NCI-H774 (cell line): ENCODE data around the gene CWH43.
"Not testable (repeated sequence)": the region's sequence is repeated elsewhere in the genome, so short reads cannot be mapped to it uniquely, and the experiment has no call there.

Experiments
- DNase-seq: peaks from one replicate; lab custom pipeline; 2025; lab: John Stamatoyannopoulos, UW

CWH43 gene

DNA sequence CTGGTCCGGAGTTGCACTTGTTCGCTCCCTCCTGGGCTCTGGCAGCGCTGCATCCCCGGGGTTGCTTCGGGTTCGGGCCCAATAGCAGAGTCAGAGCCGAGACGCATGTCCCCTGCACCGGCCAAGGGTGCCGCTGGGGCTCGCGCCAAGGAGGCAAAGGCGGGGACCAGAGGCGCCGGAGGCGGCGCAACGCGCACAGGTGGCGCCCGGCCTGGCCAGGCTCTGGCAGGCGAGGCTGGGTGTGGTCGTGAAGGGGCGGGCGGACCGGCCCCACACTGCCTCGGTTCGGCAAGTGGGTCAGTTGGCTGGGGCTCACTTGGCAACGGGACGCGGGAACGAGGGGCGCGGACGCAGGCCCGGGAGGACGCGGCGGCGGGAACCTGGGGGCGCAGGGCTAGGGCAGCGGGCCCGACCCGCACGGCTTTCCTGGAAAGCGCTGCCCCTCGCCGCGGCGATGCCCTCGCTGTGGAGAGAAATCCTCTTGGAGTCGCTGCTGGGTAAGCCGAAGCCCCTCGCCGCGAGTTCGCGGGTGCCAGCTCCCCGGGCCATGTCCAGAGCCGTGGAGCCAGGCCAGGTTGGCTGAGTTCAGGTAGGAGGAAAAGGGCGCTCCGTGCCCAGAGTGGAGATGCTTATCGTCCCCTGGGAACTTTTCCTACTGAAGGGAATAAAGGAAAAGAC, at the start of gene CWH43:
Gene CWH43 (plus strand): TSS at position 300 of the 678 bp plus-strand sequence. CDS start 155 bp downstream, at position 455.
- DNase-seq, result no peak

DNA sequence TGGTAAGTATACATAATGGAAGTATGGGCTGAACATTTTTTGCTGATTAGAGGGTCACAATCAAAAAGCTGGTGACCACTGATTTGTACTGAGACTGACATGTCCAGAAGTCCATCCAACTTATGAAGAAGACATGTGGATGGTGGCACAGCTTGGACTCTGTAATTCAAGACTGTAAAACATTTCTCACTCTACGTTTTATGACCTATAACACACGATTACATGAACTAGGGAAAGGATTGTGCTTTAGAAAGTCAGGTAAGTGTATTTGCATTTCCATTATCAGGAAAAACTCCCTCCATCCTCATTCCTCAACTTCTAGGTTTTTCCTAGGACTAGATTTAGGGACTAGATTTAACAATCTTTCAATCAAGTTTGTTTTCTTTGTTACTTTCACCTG, 49.0 kb upstream of the CWH43 start:
- DNase-seq, result no peak

GRCh38 chr4:48938831-48939230, 47.2 kb upstream of the CWH43 start:
- no peak for DNase-seq

DNA sequence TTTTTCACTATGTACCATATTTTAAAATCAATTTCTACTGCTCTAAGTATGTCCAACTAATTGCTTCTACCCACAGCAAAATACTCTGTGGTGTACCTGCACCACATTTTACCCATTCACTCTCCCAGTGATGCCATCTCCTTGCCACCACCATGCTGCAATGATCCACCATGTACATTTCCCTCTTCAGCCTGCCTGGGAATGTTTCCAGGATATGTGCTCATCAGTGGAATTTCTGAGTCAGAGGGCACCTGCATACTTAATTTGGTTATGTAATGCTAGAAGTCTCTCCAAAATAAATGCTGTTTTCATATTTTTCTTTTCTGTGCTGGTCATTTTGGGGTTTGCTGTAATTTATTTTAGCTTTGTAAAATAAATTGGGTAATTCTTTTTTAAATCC, 46.3 kb upstream of the CWH43 start:
- DNase-seq, result no peak

- no peak for DNase-seq
Observed at GRCh38 chr4:48943387-48943786, 42.7 kb upstream of the CWH43 start.

- DNase-seq, result no peak
Observed at GRCh38 chr4:48944252-48944651, 41.8 kb upstream of the CWH43 start.

DNA sequence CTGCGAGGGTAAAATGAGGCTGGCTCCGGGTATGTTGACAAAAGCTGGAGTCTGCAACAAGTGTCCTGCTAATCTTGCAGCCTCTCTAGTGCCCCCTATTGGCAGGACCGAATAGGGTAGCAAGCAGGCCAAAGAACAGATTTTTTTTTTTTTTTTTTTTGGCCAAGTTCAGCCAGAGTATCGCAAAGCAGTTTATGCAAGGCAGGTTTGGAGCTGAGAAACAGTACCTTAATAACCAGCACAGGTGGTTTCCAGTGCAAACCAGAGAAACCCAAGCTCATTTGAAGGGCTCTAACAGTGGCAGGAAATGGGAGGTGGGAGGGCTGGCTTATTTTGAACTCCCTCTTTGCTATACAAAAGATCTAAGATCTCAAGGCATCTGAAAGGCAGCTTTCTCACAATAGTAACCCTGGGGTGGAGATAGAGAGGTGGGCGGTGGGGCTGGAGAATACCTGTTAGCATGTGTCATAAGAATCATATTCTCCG, 41.3 kb upstream of the CWH43 start:
- no peak for DNase-seq

- DNase-seq, result no peak
Observed at GRCh38 chr4:48945981-48946380, 40.1 kb upstream of the CWH43 start.

DNA sequence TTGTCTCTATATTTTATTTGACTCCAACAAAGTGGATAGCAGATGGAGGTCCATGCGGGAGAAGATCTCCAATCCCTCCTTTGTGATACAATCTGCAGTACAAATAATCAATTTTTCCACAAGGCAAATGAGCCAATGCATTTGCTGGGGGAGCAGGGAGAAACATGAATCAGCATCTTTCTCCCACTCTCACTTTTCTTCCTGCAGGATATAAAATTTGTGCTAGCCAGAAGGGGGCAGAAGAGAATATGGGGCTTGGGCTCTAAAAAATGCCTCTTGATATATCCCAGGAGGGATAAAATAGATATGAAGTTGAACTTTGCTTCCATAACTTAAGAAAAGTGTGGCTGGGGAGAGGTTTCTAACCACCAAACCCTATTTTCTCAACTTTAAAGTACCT, 38.3 kb upstream of the CWH43 start:
- no peak for DNase-seq

DNA sequence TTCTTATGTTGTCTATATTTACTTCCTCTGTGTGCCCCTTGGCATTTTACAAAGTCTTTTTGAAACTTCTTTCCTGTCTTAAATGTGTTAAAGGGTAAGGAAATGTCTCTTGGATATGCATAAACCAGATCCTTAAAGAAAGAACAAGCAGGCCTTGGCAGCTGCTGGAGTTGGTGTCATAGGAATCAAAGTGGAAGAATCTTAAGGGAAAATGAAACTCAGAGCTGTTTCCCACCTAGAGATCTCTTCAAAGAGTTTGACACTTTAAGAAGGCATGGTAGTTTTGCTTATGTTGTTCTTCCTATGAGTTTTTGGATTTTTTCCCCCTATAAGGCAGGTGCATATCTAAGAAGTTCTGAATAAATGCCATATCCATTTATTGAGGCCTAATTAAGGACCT, 37.0 kb upstream of the CWH43 start:
- no peak for DNase-seq

DNA sequence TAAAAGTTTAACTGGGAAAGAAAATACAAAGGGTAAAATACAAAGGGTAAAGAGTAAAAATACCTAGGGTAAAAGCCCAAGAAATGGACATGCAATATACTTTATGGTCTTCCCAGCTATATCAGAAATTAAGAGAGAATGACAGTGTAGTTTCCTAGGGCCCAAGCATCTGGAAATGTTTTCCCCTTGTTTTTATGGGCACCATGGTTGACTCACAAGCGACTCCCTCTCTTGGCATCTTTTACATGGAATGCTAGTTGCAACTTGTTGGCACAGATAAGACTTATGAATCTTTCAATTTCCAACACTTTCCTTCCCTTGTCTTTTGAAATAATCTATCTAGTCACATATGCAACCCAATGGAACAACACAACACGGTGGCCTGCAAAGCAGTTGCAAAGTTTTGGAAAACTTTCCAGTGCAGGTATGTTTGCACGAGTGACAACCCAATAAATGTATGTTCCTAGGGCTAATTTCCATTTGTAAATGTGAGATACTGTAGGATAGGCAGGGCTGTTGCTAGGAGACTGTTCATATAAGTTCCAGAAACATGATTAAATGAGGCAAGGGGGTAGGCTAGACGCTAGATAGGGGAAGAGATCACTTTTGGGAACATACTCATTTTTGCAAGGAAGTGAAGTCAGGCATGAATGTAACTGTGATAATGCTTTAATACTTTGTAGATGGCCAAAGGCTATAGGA, 36.4 kb upstream of the CWH43 start:
- no peak for DNase-seq

DNA sequence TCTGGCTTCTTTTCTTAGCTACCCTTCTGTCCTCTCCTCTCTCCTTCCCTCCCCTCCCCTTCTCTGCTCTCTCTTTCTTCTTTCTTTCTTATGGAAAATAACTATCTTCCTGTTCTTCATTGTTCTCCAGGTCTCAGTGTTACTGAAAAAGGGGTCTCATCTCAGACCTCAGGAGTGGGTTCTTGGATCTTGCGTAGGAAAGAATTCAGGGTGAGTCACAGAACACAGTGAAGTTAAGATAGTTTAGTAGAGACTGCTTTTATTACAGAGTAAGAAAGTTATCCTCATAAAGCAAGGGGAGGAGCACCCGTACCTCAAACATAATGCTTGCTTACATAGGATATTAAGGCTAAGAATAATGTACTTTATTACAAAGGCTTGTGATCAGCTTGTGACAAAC, 31.8 kb upstream of the CWH43 start:
- no peak for DNase-seq

DNA sequence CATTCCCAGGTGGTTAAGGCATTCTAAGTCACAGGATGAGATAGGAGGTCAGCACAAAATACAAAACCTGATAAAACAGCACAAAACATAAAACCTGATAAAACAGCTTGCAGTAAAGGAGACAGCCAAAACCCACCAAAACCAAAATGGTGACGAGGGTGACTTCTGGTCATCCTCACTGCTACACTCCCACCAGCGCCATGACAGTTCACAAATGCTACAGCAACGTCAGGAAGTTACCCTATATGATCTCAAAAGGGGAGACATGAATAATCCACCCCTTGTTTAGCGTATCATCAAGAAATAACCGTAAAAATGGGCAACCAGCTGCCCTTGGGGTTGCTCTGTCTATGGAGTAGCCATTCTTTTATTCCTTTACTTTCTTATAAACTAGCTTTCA, 28.7 kb upstream of the CWH43 start:
- not testable (repeated sequence) for DNase-seq

- no peak for DNase-seq
Observed at GRCh38 chr4:48958582-48958981, 27.5 kb upstream of the CWH43 start.

DNA sequence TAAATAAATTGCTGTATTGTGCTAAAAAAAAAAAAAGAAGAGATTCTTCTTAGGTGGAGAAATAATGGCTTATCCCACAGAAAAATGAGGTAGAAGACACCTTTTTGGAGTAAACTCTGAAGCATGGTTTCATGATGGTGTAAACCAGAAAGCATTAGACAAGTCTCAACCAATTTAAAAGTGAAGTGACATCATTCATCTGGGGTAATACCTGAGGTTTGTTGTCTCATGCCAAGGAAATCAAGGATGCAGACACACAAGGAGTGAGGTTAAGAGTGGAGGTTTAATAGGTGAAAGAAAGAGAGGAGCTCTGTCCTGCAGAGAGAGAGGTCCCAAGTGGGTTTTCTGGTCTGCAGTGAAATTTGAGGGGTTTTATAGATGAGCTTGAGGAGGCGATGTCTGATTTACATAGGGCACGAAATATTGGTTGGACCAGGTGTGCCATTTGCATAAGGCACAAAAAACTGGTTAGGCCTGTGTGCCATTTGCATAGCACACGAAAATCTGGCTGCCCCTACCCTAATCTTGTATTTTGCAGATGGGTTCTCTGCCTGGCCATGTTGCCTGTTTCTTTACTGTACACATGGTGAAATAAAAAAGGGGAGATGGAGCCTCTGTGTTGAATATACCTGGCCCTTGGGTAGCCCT, 25.0 kb upstream of the CWH43 start:
- peak; percentile 30 for DNase-seq

DNA sequence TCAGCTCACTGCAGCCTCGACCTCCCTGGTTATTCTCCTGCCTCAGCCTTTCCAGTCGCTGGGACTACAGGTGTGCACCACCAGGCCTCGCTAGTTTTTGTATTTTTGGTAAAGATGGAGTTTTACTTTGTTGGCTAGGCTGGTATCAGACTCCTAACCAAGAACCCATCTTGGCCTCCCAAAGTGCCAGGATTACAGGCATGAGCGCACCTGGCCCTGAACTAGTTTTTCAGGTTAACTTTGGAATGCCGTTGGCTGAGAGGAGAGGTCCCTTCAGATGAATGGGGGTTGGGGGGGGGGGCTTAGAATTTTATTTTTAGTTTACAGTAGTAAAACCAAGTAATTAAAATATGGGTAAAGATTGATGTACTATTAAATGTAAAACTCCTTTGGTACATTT, 23.4 kb upstream of the CWH43 start:
- no peak for DNase-seq

DNA sequence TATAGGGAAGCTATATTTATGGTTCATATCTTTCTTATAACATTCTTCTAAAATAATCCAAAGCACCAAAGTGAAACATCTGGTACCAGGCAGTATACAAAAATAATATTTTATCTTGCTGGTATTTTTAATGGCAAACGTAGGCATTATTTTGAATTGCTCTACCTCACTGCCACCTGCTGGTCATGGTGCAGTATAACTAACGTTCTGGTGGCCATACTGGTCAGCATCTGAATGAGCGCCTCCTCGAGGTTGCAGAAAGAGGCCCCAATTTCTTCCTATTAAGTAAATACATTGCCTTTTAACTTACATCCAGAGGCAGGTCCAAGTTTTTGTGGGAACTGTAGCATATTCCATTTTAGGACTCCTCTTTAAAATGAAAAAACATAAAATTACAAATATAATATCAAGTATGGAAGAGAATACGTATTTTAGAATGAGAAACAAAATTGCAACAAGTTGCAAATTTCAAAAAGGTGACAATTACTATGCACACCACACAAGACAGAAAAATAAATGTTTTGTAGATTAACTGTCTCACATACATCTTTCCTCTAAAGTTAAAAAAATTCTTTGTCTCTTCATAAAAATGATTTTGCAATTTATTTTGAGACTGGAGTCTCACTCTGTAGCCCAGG, 22.9 kb upstream of the CWH43 start:
- DNase-seq, result peak; percentile 74

DNA sequence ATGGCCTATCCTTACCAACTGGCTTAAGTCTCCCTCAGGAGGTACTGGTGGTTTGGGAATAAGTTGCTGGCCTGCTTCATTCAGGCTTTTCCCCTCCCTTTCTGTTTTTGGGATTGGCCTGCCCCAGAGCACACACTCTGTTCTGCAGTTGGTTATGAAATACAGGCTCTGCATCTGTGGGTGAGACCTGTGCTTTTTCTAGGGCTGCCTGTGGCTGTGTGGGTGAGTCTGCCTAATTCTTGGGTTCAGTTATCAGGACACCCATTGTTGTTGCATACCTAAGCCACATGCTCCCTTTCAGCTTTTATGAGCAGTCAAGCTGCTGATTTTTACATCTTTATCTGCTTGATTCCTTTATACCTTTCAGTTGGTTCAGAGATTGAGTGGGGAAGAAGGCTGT, 19.0 kb upstream of the CWH43 start:
- no peak for DNase-seq

DNA sequence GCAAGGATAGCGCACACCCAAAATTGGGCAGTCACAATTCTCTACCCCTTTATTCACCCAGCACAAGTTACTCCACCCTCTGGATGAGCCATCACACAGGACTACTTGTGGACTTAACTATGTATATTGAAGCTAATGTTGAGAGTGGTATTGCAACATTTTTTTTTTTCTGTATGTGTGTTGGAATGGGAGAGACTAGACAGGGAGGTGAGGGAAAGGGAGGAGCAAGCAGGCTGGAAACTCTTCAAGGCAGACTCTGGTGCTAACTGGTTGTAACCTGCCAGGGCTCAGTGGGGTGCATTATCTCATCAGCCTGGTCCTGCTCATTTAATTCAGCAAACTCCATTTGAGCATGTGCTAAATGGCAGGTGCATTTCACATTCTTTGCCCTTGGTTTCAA, 18.4 kb upstream of the CWH43 start:
- no peak for DNase-seq

GRCh38 chr4:48968814-48969213, 17.3 kb upstream of the CWH43 start:
- DNase-seq, result no peak

DNA sequence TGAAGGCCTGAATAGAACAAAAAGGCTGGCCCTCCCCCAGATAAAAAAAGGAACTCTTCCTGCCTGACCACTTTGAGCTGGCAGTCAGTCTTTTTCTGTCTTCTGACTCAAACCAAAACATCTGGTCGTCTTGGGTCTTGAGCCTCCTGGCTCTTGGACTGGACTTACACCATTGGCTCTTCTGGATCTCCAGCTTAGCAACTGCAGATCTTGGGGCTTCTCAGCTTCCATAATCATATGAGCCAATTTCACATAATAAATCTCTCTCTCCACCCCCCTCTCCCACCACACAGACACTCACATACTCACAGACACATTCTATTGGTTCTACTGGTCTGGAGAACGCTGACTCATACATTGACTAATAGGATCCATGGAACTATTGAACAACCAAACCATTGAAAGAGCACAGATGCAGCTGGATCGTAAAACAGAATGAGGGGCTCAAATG, 15.6 kb upstream of the CWH43 start:
- no peak for DNase-seq

DNA sequence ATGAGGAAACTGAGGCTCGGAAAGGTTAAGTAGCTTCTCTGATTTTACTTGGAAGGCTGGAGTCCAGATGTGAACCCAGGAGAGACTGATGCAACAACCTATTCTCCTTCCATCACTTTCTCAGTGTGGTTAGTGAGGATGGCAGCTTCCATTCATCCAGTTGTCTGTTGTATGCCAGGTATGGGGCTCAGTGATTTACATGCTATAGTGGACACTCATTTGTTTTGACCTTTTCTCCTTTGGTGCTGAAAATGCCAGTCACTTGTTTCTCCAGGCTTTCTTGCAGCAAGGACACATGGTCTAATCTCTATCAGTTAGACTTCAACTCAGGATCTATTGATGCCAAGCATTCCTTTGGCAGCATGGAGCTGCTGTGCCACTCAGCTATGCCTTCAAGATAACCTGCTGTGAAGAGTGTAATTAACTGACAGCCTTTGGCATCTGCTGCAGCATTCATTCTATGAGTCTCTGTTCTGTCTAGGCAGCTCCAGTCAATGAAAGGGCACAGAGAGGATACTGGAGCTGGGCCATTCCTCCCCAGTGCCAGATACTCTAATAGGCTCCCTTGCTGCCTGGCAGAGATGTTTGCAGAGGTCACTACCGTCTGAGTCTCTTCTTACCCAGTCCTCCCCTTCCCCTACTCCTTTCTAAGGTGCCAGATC, 11.0 kb upstream of the CWH43 start:
- DNase-seq, result no peak
